Measurements from ENCODE around the gene ADGRL3.
"Not testable (repeated sequence)": the region's sequence is repeated elsewhere in the genome, so short reads cannot be mapped to it uniquely, and the experiment has no call there.

The ADGRL3 gene

GRCh38 chr4:61851126-61851525, 651.0 kb downstream of the ADGRL3 start:
- no peak for DNase-seq

GRCh38 chr4:61852105-61852504, 652.0 kb downstream of the ADGRL3 start:
- not testable (repeated sequence) for DNase-seq

GRCh38 chr4:61853041-61853440, 652.9 kb downstream of the ADGRL3 start:
- no peak for DNase-seq

- DNase-seq: no peak
Measured at GRCh38 chr4:61860376-61860775, 660.2 kb downstream of the ADGRL3 start.

GRCh38 chr4:61864286-61864685, 664.2 kb downstream of the ADGRL3 start:
- no peak for DNase-seq

- no peak for DNase-seq
Measured at GRCh38 chr4:61866378-61867030, 666.4 kb downstream of the ADGRL3 start.

GRCh38 chr4:61872983-61873382, 672.9 kb downstream of the ADGRL3 start:
- DNase-seq: no peak

- no peak for DNase-seq
Measured at GRCh38 chr4:61877266-61877665, 677.1 kb downstream of the ADGRL3 start.

GRCh38 chr4:61877893-61878292, 677.8 kb downstream of the ADGRL3 start:
- no peak for DNase-seq

- no peak for DNase-seq
Measured at GRCh38 chr4:61882381-61882780, 682.3 kb downstream of the ADGRL3 start.

- DNase-seq: no peak
Measured at GRCh38 chr4:61886131-61886530, 686.0 kb downstream of the ADGRL3 start.

- no peak for DNase-seq
Measured at GRCh38 chr4:61889117-61889516, 689.0 kb downstream of the ADGRL3 start.

- no peak for DNase-seq
Measured at GRCh38 chr4:61890321-61890720, 690.2 kb downstream of the ADGRL3 start.

- DNase-seq: no peak
Measured at GRCh38 chr4:61891953-61892352, 691.8 kb downstream of the ADGRL3 start.

- no peak for DNase-seq
Measured at GRCh38 chr4:61896634-61897033, 696.5 kb downstream of the ADGRL3 start.

- DNase-seq: no peak
Measured at GRCh38 chr4:61909031-61909430, 708.9 kb downstream of the ADGRL3 start.

- no peak for DNase-seq
Measured at GRCh38 chr4:61911313-61911756, 711.2 kb downstream of the ADGRL3 start.

- no peak for DNase-seq
Measured at GRCh38 chr4:61913619-61914018, 713.5 kb downstream of the ADGRL3 start.

- no peak for DNase-seq
Measured at GRCh38 chr4:61915501-61915900, 715.4 kb downstream of the ADGRL3 start.

- DNase-seq: no peak
Measured at GRCh38 chr4:61918507-61918906, 718.4 kb downstream of the ADGRL3 start.

GRCh38 chr4:61918987-61919386, 718.9 kb downstream of the ADGRL3 start:
- DNase-seq: no peak

- no peak for DNase-seq
Measured at GRCh38 chr4:61919561-61919960, 719.4 kb downstream of the ADGRL3 start.

GRCh38 chr4:61921920-61922319, 721.8 kb downstream of the ADGRL3 start:
- no peak for DNase-seq

- DNase-seq: no peak
Measured at GRCh38 chr4:61922766-61923165, 722.6 kb downstream of the ADGRL3 start.

- DNase-seq: no peak
Measured at GRCh38 chr4:61923179-61923578, 723.1 kb downstream of the ADGRL3 start.
